IMR-90 (cell line): ENCODE data around the gene MAOB. TPM values are rescaled to one million over a fixed set of nuclear protein-coding genes. Genes with fewer than 3 reads are reported as not detected.

Experiments
- ATAC-seq: fragments of 200-7000 bp; cut with Tn5 transposase; 2 replicates; pipeline ENCODE4 v1.9.1; 2020; ENCODE audit warnings: low read depth, mild to moderate bottlenecking, moderate library complexity
- BruUV-seq: library from RNA; stranded (reverse); fragments of 400-500 nt; replicated peaks from 2 replicates; lab custom pipeline; 2021; lab: Mats Ljungman, UMichigan
- CTCF ChIA-PET: fragments of 300-600 bp; formaldehyde crosslinking; extraction: SDS; loops from one replicate; lab custom pipeline; 2021; ENCODE audit warnings: antibody characterized with exemption; lab: Yijun Ruan, JAX
- POLR2A ChIA-PET: fragments of 300-600 bp; sonication (Branson Sonifier 250); formaldehyde crosslinking; loops from one replicate; lab custom pipeline; 2022; ENCODE audit warnings: antibody characterized with exemption; ENCODE audit not compliant: unreplicated experiment; lab: Charles Lee
- DNase-seq: peaks from one replicate; pipeline ENCODE4 v3.0.0; 2013
- H2AFZ ChIP-seq: replicated peaks from 2 replicates; pipeline ENCODE3; 2013; ENCODE audit warnings: low read length, mild to moderate bottlenecking; ENCODE audit not compliant: poor library complexity
- H2AK5ac ChIP-seq: 2 replicates; pipeline ENCODE4 v1.6.1; 2013; ENCODE audit warnings: low read depth, low read length, inconsistent platforms
- H2AK9ac ChIP-seq: replicated peaks from 2 replicates; pipeline ENCODE3; 2013; ENCODE audit warnings: mild to moderate bottlenecking, low read depth, low read length, moderate library complexity; ENCODE audit not compliant: poor library complexity
- H2BK120ac ChIP-seq: 2 replicates; pipeline ENCODE4 v1.6.1; 2013; ENCODE audit warnings: low read depth, low read length, inconsistent platforms
- H2BK15ac ChIP-seq: 3 replicates; pipeline ENCODE4 v1.6.1; 2013; ENCODE audit warnings: low read depth, low read length, inconsistent platforms
- H2BK20ac ChIP-seq: 2 replicates; pipeline ENCODE4 v1.6.1; 2013; ENCODE audit warnings: low read depth, mild to moderate bottlenecking, inconsistent platforms, low read length, moderate library complexity
- H2BK5ac ChIP-seq: 2 replicates; pipeline ENCODE4 v1.6.1; 2013; ENCODE audit warnings: mild to moderate bottlenecking, low read depth, low read length, inconsistent platforms; ENCODE audit not compliant: poor library complexity, severe bottlenecking
- H3K14ac ChIP-seq: replicated peaks from 2 replicates; pipeline ENCODE4 v1.6.1; 2013; ENCODE audit warnings: low read depth, low read length, inconsistent platforms
- H3K18ac ChIP-seq: 2 replicates; pipeline ENCODE4 v1.6.1; 2013; ENCODE audit warnings: low read depth, low read length, control low read depth
- H3K23ac ChIP-seq: 2 replicates; pipeline ENCODE4 v1.6.1; 2013; ENCODE audit warnings: low read depth, low read length, inconsistent platforms
- H3K27ac ChIP-seq: 2 replicates; pipeline ENCODE4 v1.5.1; 2013; ENCODE audit warnings: mild to moderate bottlenecking, control low read depth, low read length; ENCODE audit not compliant: insufficient read depth
- H3K27me3 ChIP-seq: 2 replicates; pipeline ENCODE4 v1.6.1; 2013; ENCODE audit warnings: low read length; ENCODE audit not compliant: control insufficient read depth, insufficient read depth
- H3K36me3 ChIP-seq: 2 replicates; pipeline ENCODE4 v1.6.1; 2013; ENCODE audit warnings: low read length, mixed read lengths; ENCODE audit not compliant: control insufficient read depth, insufficient read depth
- H3K4ac ChIP-seq: 2 replicates; pipeline ENCODE4 v1.6.1; 2013; ENCODE audit warnings: low read depth, low read length, inconsistent platforms
- H3K4me1 ChIP-seq: 2 replicates; pipeline ENCODE4 v1.6.1; 2013; ENCODE audit warnings: low read length, mixed read lengths; ENCODE audit not compliant: control insufficient read depth, insufficient read depth
- H3K4me2 ChIP-seq: 2 replicates; pipeline ENCODE4 v1.6.1; 2013; ENCODE audit warnings: low read depth, mild to moderate bottlenecking, control low read depth, low read length, moderate library complexity
- H3K4me3 ChIP-seq: 2 replicates; pipeline ENCODE4 v1.5.1; 2013; ENCODE audit warnings: low read depth, mild to moderate bottlenecking, control low read depth, low read length, moderate library complexity; ENCODE audit not compliant: insufficient read depth
- H3K56ac ChIP-seq: 2 replicates; pipeline ENCODE4 v1.6.1; 2013; ENCODE audit warnings: low read length, inconsistent platforms; ENCODE audit not compliant: insufficient read depth; ENCODE audit errors: extremely low read depth
- H3K79me1 ChIP-seq, 2 experiments: 2 replicates each; pipeline ENCODE4 v1.6.1; 2013; ENCODE audit warnings: low read length in 2 of 2, inconsistent platforms in 1 of 2, low read depth in 1 of 2
- H3K9ac ChIP-seq: 2 replicates; pipeline ENCODE4 v1.6.1; 2013; ENCODE audit warnings: low read depth, low read length, control low read depth
- H3K9me1 ChIP-seq: 2 replicates; pipeline ENCODE4 v1.6.1; 2013; ENCODE audit warnings: low read length, inconsistent platforms; ENCODE audit not compliant: insufficient read depth
- H3K9me3 ChIP-seq: 2 replicates; pipeline ENCODE4 v1.6.1; 2013; ENCODE audit warnings: low read length; ENCODE audit not compliant: control insufficient read depth, insufficient read depth
- H4K20me1 ChIP-seq: 2 replicates; pipeline ENCODE4 v1.6.1; 2013; ENCODE audit warnings: low read length, inconsistent platforms; ENCODE audit not compliant: insufficient read depth
- H4K5ac ChIP-seq: 2 replicates; pipeline ENCODE4 v1.6.1; 2013; ENCODE audit warnings: mild to moderate bottlenecking, low read depth, low read length, control low read depth
- H4K8ac ChIP-seq, 2 experiments: 2 replicates each; pipeline ENCODE4 v1.6.1; 2013; ENCODE audit warnings: low read depth in 2 of 2, low read length in 2 of 2, control low read depth in 1 of 2, inconsistent platforms in 1 of 2
- H4K91ac ChIP-seq: 2 replicates; pipeline ENCODE4 v1.6.1; 2013; ENCODE audit warnings: low read depth, low read length, inconsistent platforms; ENCODE audit not compliant: insufficient read depth
- CHD1 ChIP-seq: IDR thresholded peaks from 2 replicates; pipeline ENCODE4 v1.6.1; 2012; ENCODE audit warnings: low read depth, low read length, improper control_type of control experiment
- FOS ChIP-seq: fragments of 150-350 bp; IDR thresholded peaks from 2 replicates; pipeline ENCODE4 v1.6.1; 2016; ENCODE audit warnings: low read depth, low read length
- MAFK ChIP-seq: IDR thresholded peaks from 2 replicates; pipeline ENCODE4 v1.6.1; 2012; ENCODE audit warnings: low read depth, low read length, improper control_type of control experiment
- MAZ ChIP-seq: IDR thresholded peaks from 2 replicates; pipeline ENCODE4 v1.6.1; 2012; ENCODE audit warnings: low read depth, mild to moderate bottlenecking, low read length, improper control_type of control experiment, moderate library complexity, borderline replicate concordance
- NFE2L2 ChIP-seq: fragments of 150-350 bp; IDR thresholded peaks from 2 replicates; pipeline ENCODE4 v1.6.1; 2016; ENCODE audit warnings: low read depth, mild to moderate bottlenecking, low read length
- POLR2A ChIP-seq: IDR thresholded peaks from 2 replicates; pipeline ENCODE4 v1.6.1; 2012; ENCODE audit warnings: mild to moderate bottlenecking, low read depth, low read length
- RFX5 ChIP-seq: IDR thresholded peaks from 2 replicates; pipeline ENCODE4 v1.8.0; 2012; ENCODE audit warnings: low read depth, mild to moderate bottlenecking, low read length, moderate library complexity
- SMC3 ChIP-seq: fragments of 150-350 bp; IDR thresholded peaks from 2 replicates; pipeline ENCODE4 v1.6.1; 2016; ENCODE audit warnings: low read depth, mild to moderate bottlenecking, antibody characterized with exemption, low read length, moderate library complexity
- WGBS, 2 experiments: methylation state at CpG; one replicate each; pipeline versions ENCODE4 v1.1.5 to v1.1.7; 2013; ENCODE audit warnings: missing lambda C conversion rate in 2 of 2; ENCODE audit not compliant: insufficient read length in 1 of 2; ENCODE audit errors: extremely low coverage in 2 of 2; 5-methylcytosine and 5-hydroxymethylcytosine counted together
- dilution Hi-C: fragments of 300-500 bp; cut with HindIII; formaldehyde crosslinking; loops from one replicate; pipeline ENCODE4 v1.14.3; 2018; ENCODE audit warnings: low sequenced_read_pairs; ENCODE audit not compliant: unreplicated experiment
- in situ Hi-C: fragments of 300-500 bp; cut with MboI; formaldehyde crosslinking; loops from 3 replicates; pipeline ENCODE4 v1.14.3; 2019; ENCODE audit warnings: low sequenced_read_pairs, inconsistent platforms, mixed read lengths
- intact Hi-C: fragments of 100-400 bp; cut with micrococcal nuclease; formaldehyde crosslinking; loops from 2 replicates; pipeline ENCODE4 v1.10.0; 2022
- polyA plus RNA-seq, 3 experiments: library from polyadenylated mRNA; depleted of rRNA; stranded (reverse); fragments of >200 nt; gene quantifications; 2 replicates each; pipeline ENCODE4 v1.2.3, GENCODE V29; 2012; ENCODE audit warnings: low replicate concordance in 1 of 3
- total RNA-seq: library from RNA; depleted of rRNA; stranded (reverse); fragments of >200 nt; gene quantifications from 2 replicates; pipeline ENCODE4 v1.2.3, GENCODE V29; 2012

Gene MAOB
- total and polyA plus RNA-seq, 2 of the 4 experiments (the other 2 are of a cell fraction) = 0.36 to 0.46 TPM

DNA sequence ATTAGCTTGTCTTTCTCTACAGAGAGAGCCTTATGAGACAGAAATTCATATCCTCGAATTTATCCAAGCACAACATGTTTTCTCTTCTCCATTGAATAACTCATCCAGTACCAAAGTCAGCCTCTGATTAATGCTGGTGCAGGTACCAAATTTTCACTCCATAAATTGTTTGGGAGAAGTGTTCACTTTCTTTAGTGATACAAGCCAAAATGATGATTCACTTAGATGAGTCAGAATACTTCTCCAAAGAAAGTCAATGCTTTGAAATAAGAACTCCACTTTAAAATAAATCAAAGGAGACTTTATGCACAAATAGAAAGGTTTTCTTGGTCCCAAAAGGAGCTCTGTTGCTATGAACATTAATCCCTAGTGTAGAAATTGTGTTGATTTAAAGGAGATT, 60.2 kb downstream of the MAOB start:
- H3K4me2 ChIP-seq = no peak overlapping the region
- H4K91ac ChIP-seq = no peak overlapping the region
- ATAC-seq (no peak; the same call in 1 of the 2 replicates), DNase-seq (peak; percentile 33)
- no peak overlapping the region for H2BK15ac ChIP-seq
- no peak overlapping the region for H2BK20ac ChIP-seq
- H2AK9ac ChIP-seq = no peak overlapping the region
- no peaks in the 10 kb centered on the region for H3K4me1 ChIP-seq
- no peaks in the 10 kb centered on the region; the same call in 1 of the 2 replicates for H3K9me3 ChIP-seq
- H3K4me3 ChIP-seq = no peak overlapping the region
- no peak overlapping the region for H3K4ac ChIP-seq
- ChIA-PET POLR2A (no interaction called here), CTCF (interaction anchor here (0.6 kb wide), 1 partner anchor 63 kb away, joined by 7 read pairs; no protein-coding TSS in a partner anchor)
- no CpG with 5 or more reads among the region's 1 CpG for WGBS, 2 experiments
- H3K79me1 ChIP-seq = no peaks in the 10 kb centered on the region
- no peaks in the 10 kb centered on the region for H4K20me1 ChIP-seq
- intact Hi-C loops (no loop called here), dilution Hi-C loops (no loop called here), in situ Hi-C loops (no loop called here)
- H4K5ac ChIP-seq = no peak overlapping the region
- H3K27ac ChIP-seq = no peak overlapping the region
- TF ChIP-seq SMC3 (no peak), MAZ (no peak), POLR2A (no peak), RFX5 (no peak), CHD1 (no peak), FOS (no peak), MAFK (no peak), NFE2L2 (no peak)
- no peak overlapping the region for H3K18ac ChIP-seq
- BruUV-seq = no TSS peak
- H2AK5ac ChIP-seq = no peak overlapping the region
- H3K9ac ChIP-seq = no peak overlapping the region
- no peak overlapping the region for H2AFZ ChIP-seq
- no peak overlapping the region for H3K23ac ChIP-seq
- no peaks in the 10 kb centered on the region for H3K9me1 ChIP-seq
- H4K8ac ChIP-seq = no peak overlapping the region
- H2BK120ac ChIP-seq = no peak overlapping the region
- H2BK5ac ChIP-seq = no peak overlapping the region
- peaks cover 2% of the 10 kb centered on the region; the same call in 1 of the 2 replicates for H3K27me3 ChIP-seq
- no peak overlapping the region for H3K56ac ChIP-seq
- no peak overlapping the region for H3K14ac ChIP-seq
- H3K36me3 ChIP-seq = no peaks in the 10 kb centered on the region
